Neuronal stem cell (in vitro differentiated cells): Measurements from ENCODE around the gene RAB34.
A peak's percentile ranks its signal among the peaks of the same experiment; 100 is the strongest.

Source experiments
- DNase-seq: peaks from one replicate; pipeline ENCODE4 v3.0.0-alpha.2; 2013; ENCODE audit warnings: low spot score
- H2AFZ ChIP-seq: one replicate; pipeline ENCODE4 v1.6.1; 2013; ENCODE audit warnings: mild to moderate bottlenecking, low read length, inconsistent platforms
- H2AK5ac ChIP-seq: 2 replicates; pipeline ENCODE4 v1.6.1; 2013; ENCODE audit warnings: low read depth, mild to moderate bottlenecking, inconsistent platforms, low read length, moderate library complexity, mixed read lengths
- H2BK120ac ChIP-seq: 2 replicates; pipeline ENCODE4 v1.6.1; 2013; ENCODE audit warnings: low read depth, mild to moderate bottlenecking, inconsistent platforms, low read length, moderate library complexity, mixed read lengths
- H2BK12ac ChIP-seq: one replicate; pipeline ENCODE4 v1.6.1; 2013; ENCODE audit warnings: low read length, inconsistent platforms
- H2BK15ac ChIP-seq: 2 replicates; pipeline ENCODE4 v1.6.1; 2013; ENCODE audit warnings: mild to moderate bottlenecking, low read length, inconsistent platforms, mixed read lengths
- H2BK5ac ChIP-seq: one replicate; pipeline ENCODE4 v1.6.1; 2013; ENCODE audit warnings: inconsistent platforms, mild to moderate bottlenecking, low read length, moderate library complexity
- H3K14ac ChIP-seq: one replicate; pipeline ENCODE4 v1.6.1; 2013; ENCODE audit warnings: low read length, inconsistent platforms
- H3K18ac ChIP-seq: 2 replicates; pipeline ENCODE4 v1.6.1; 2013; ENCODE audit warnings: low read length, inconsistent platforms
- H3K23ac ChIP-seq: 2 replicates; pipeline ENCODE4 v1.6.1; 2013; ENCODE audit warnings: low read depth, mild to moderate bottlenecking, mixed read lengths, low read length, inconsistent platforms; ENCODE audit not compliant: poor library complexity
- H3K27ac ChIP-seq: replicated peaks from 3 replicates; pipeline ENCODE4 v1.5.1; 2013; ENCODE audit warnings: low read length, inconsistent platforms
- H3K27me3 ChIP-seq, 3 experiments: 2 replicates each; pipeline ENCODE4 v1.6.1; 2013; ENCODE audit warnings: low read length in 3 of 3, mild to moderate bottlenecking in 2 of 3, inconsistent platforms in 1 of 3, low read depth in 1 of 3, mixed read lengths in 1 of 3, moderate library complexity in 1 of 3; ENCODE audit not compliant: control insufficient read depth in 3 of 3, insufficient read depth in 3 of 3
- H3K36me3 ChIP-seq, 2 donors: replicated peaks in 1 of 2; 2 replicates each; pipeline ENCODE4 v1.6.1; 2013; ENCODE audit warnings: low read length in 2 of 2; ENCODE audit not compliant: control insufficient read depth in 2 of 2, insufficient read depth in 2 of 2
- H3K4ac ChIP-seq: 2 replicates; pipeline ENCODE4 v1.6.1; 2013; ENCODE audit warnings: inconsistent platforms, mild to moderate bottlenecking, low read length, moderate library complexity
- H3K4me1 ChIP-seq, 2 donors: 1 replicate in 1 of 2; 2 replicates in 1 of 2; pipeline ENCODE4 v1.6.1; 2013; ENCODE audit warnings: low read length in 2 of 2, low read depth in 1 of 2; ENCODE audit not compliant: control insufficient read depth in 2 of 2, insufficient read depth in 1 of 2
- H3K4me2 ChIP-seq: one replicate; pipeline ENCODE4 v1.6.1; 2013; ENCODE audit warnings: mild to moderate bottlenecking, low read length, inconsistent platforms; ENCODE audit not compliant: insufficient read depth, poor library complexity, severe bottlenecking
- H3K4me3 ChIP-seq, 2 donors: 2 replicates each; pipeline ENCODE4 v1.5.1; 2013; ENCODE audit warnings: low read length in 2 of 2, mild to moderate bottlenecking in 2 of 2, inconsistent platforms in 1 of 2, moderate library complexity in 1 of 2
- H3K79me1 ChIP-seq: one replicate; pipeline ENCODE4 v1.6.1; 2013; ENCODE audit warnings: low read depth, mild to moderate bottlenecking, inconsistent platforms, low read length, moderate library complexity
- H3K9ac ChIP-seq: one replicate; pipeline ENCODE4 v1.6.1; 2013; ENCODE audit warnings: mild to moderate bottlenecking, low read depth, low read length, inconsistent platforms; ENCODE audit not compliant: poor library complexity
- H3K9me3 ChIP-seq, 2 donors: replicated peaks in 1 of 2; 2 replicates each; pipeline versions ENCODE3 to v1.6.1; 2013; ENCODE audit warnings: low read length in 2 of 2, mild to moderate bottlenecking in 2 of 2, inconsistent platforms in 1 of 2, low read depth in 1 of 2, mixed read lengths in 1 of 2, moderate library complexity in 1 of 2; ENCODE audit not compliant: control insufficient read depth in 2 of 2, insufficient read depth in 1 of 2
- H4K8ac ChIP-seq: one replicate; pipeline ENCODE4 v1.6.1; 2013; ENCODE audit warnings: low read depth, mild to moderate bottlenecking, inconsistent platforms, low read length, moderate library complexity
- H4K91ac ChIP-seq: one replicate; pipeline ENCODE4 v1.6.1; 2013; ENCODE audit warnings: low read length, low read depth, mild to moderate bottlenecking, inconsistent platforms; ENCODE audit not compliant: poor library complexity
- WGBS, 2 donors: extraction: QIAGEN DNeasy Blood & Tissue Kit; methylation state at CpG; one replicate each; pipeline ENCODE4 v1.1.7; 2013; ENCODE audit warnings: missing lambda C conversion rate in 2 of 2, mixed read lengths in 1 of 2; ENCODE audit not compliant: insufficient read length in 2 of 2, insufficient replicate concordance in 1 of 2; ENCODE audit errors: extremely low coverage in 2 of 2; 5-methylcytosine and 5-hydroxymethylcytosine counted together

The RAB34 gene

GRCh38 chr17:28712705-28713415 is 4.8 kb downstream of the RAB34 start:
- H3K4me2 ChIP-seq = peak overlapping the region; percentile 81
- H3K14ac ChIP-seq = peak overlapping the region; percentile 72
- DNase-seq = no peak
- no peak overlapping the region for H4K91ac ChIP-seq
- H3K4me3 ChIP-seq = peak overlapping the region in 1 of 2 donors; percentile 1
- H3K36me3 ChIP-seq = peaks cover 18 to 49% of the 10 kb centered on the region in 2 donors
- peak overlapping the region; percentile 93 for H2BK5ac ChIP-seq
- H2AFZ ChIP-seq = no peak overlapping the region
- H2BK15ac ChIP-seq = peak overlapping the region; percentile 0
- H3K18ac ChIP-seq = peak overlapping the region; percentile 98
- H3K9ac ChIP-seq = peak overlapping the region; percentile 53
- no CpG with 5 or more reads among the region's 7 CpGs for WGBS, 2 donors
- H2AK5ac ChIP-seq = peak overlapping the region; percentile 3
- H3K23ac ChIP-seq = peak overlapping the region; percentile 90
- no peak overlapping the region for H4K8ac ChIP-seq
- H3K79me1 ChIP-seq = peaks cover 6% of the 10 kb centered on the region
- no peak overlapping the region for H3K4ac ChIP-seq
- peak overlapping the region; percentile 35 for H3K27ac ChIP-seq
- H3K4me1 ChIP-seq = peaks cover 11 to 21% of the 10 kb centered on the region in 2 donors
- H3K9me3 ChIP-seq = no peaks in the 10 kb centered on the region
- peak overlapping the region; percentile 14 for H2BK12ac ChIP-seq
- H3K27me3 ChIP-seq = no peaks in the 10 kb centered on the region
- no peak overlapping the region for H2BK120ac ChIP-seq

- Histone ChIP-seq H2BK15ac (peak overlapping the region; percentile 0), H3K4me3 (peak overlapping the region in 1 of 2 donors; percentile 76), H3K36me3 (peaks cover 18 to 49% of the 10 kb centered on the region in 2 donors), H2BK12ac (peak overlapping the region; percentile 14), H3K23ac (peak overlapping the region; percentile 90), H3K27me3 (no peaks in the 10 kb centered on the region), H3K79me1 (peaks cover 6% of the 10 kb centered on the region), H2BK5ac (peak overlapping the region; percentile 93), H3K9ac (peak overlapping the region; percentile 89), H2AFZ (no peak overlapping the region), H3K4me2 (peak overlapping the region; percentile 81), H2AK5ac (peak overlapping the region; percentile 3), H3K14ac (peak overlapping the region; percentile 72), H3K18ac (peak overlapping the region; percentile 98), H4K91ac (no peak overlapping the region), H2BK120ac (no peak overlapping the region), H3K9me3 (no peaks in the 10 kb centered on the region), H4K8ac (no peak overlapping the region), H3K4ac (no peak overlapping the region), H3K27ac (peak overlapping the region; percentile 97), H3K4me1 (peaks cover 11 to 21% of the 10 kb centered on the region in 2 donors)
- WGBS, 2 donors = no CpG with 5 or more reads among the region's 34 CpGs
- no peak for DNase-seq
Observed at GRCh38 chr17:28712032-28712704, 5.5 kb downstream of the RAB34 start.

GRCh38 chr17:28711723-28712031 is 6.0 kb downstream of the RAB34 start, which contains the start of gene PROCA1:
TSS of gene PROCA1 (minus strand) at chr17:28711888. CDS start at chr17:28711660, 228 bp downstream.
- H2AFZ ChIP-seq = peak within 1 kb of the TSS; percentile 89
- DNase-seq = no peak

More at GRCh38 chr17:28711723-28712031, 6.0 kb downstream of the RAB34 start, which contains the start of gene PROCA1:
- peaks cover 13 to 17% of the 10 kb centered on the region in 2 donors for H3K4me1 ChIP-seq
- H3K14ac ChIP-seq = peak within 1 kb of the TSS; percentile 76
- H4K8ac ChIP-seq = no peak within 1 kb of the TSS
- peak within 1 kb of the TSS; percentile 97 for H3K27ac ChIP-seq
- peak within 1 kb of the TSS; percentile 93 for H2BK5ac ChIP-seq
- peak within 1 kb of the TSS; percentile 59 to 84 for H3K4me3 ChIP-seq
- peaks cover 18 to 49% of the 10 kb centered on the region in 2 donors for H3K36me3 ChIP-seq
- H3K79me1 ChIP-seq = peaks cover 6% of the 10 kb centered on the region
- H3K4ac ChIP-seq = peak within 1 kb of the TSS; percentile 94
- H2AK5ac ChIP-seq = peak within 1 kb of the TSS; percentile 70
- peak within 1 kb of the TSS; percentile 95 for H2BK120ac ChIP-seq
- peak within 1 kb of the TSS; percentile 90 for H3K23ac ChIP-seq
- peak within 1 kb of the TSS; percentile 90 for H4K91ac ChIP-seq
- WGBS, 2 donors = no CpG with 5 or more reads among the region's 20 CpGs
- peak within 1 kb of the TSS; percentile 0 for H2BK15ac ChIP-seq
- H3K18ac ChIP-seq = peak within 1 kb of the TSS; percentile 99
- no peaks in the 10 kb centered on the region for H3K9me3 ChIP-seq
- no peaks in the 10 kb centered on the region for H3K27me3 ChIP-seq
- H3K9ac ChIP-seq = peak within 1 kb of the TSS; percentile 93
- peak within 1 kb of the TSS; percentile 93 for H3K4me2 ChIP-seq
- peak within 1 kb of the TSS; percentile 99 for H2BK12ac ChIP-seq
